ENCODE data around the gene SERPINA7. TPM values are rescaled to one million over a fixed set of nuclear protein-coding genes. Genes with fewer than 3 reads are reported as not detected.

Gene SERPINA7
- total RNA-seq, 2 experiments from 2014 or later: not detected

GRCh38 chrX:106042296-106042695, 3.8 kb upstream of the SERPINA7 start:
- CTCF ChIA-PET: no interaction called here

GRCh38 chrX:106040861-106041260, 2.3 kb upstream of the SERPINA7 start:
- Mint-ChIP-seq H3K27me3 (no peaks in the 10 kb centered on the region), H3K4me3 (no peak overlapping the region), H3K4me1 (ENCODE audit: low read depth) (no peaks in the 10 kb centered on the region), H3K36me3 (ENCODE audit: low read depth) (no peaks in the 10 kb centered on the region), H3K9me3 (no peaks in the 10 kb centered on the region), H3K27ac (no peak overlapping the region)
- Histone ChIP-seq H3K27me3 (ENCODE audit: control insufficient read depth in 1 of 2, insufficient read depth in 2 of 2, low read length in 2 of 2) (no peaks in the 10 kb centered on the region), H3K9me3 (ENCODE audit: control insufficient read depth in 1 of 2, insufficient read depth in 1 of 2, low read length in 2 of 2) (no peaks in the 10 kb centered on the region), H3K4me1 (ENCODE audit: insufficient read depth, low read length) (no peaks in the 10 kb centered on the region), H3K27ac (ENCODE audit: low read depth in 1 of 2, low read length in 2 of 2) (no peak overlapping the region), H3K36me3 (ENCODE audit: insufficient read depth, low read length) (no peaks in the 10 kb centered on the region), H3K4me3 (ENCODE audit: low read length) (no peak overlapping the region)
- TF ChIP-seq CTCF (IDR thresholded peaks at IDR 0.05): no peak
- DNase-seq (no peak), ATAC-seq (ENCODE audit: poor library complexity) (no peak)
- ChIA-PET POLR2A (no interaction called here), CTCF (no interaction called here)
- intact Hi-C loops (cut with DNase I, micrococcal nuclease): no loop called here

More at GRCh38 chrX:106042296-106042695, 3.8 kb upstream of the SERPINA7 start:
- Histone ChIP-seq H3K36me3 (ENCODE audit: insufficient read depth, low read length) (no peaks in the 10 kb centered on the region), H3K4me1 (ENCODE audit: insufficient read depth, low read length) (no peaks in the 10 kb centered on the region), H3K27me3 (ENCODE audit: control insufficient read depth in 1 of 2, insufficient read depth in 2 of 2, low read length in 2 of 2) (no peaks in the 10 kb centered on the region), H3K27ac (ENCODE audit: low read depth in 1 of 2, low read length in 2 of 2) (no peak overlapping the region), H3K4me3 (ENCODE audit: low read length) (no peak overlapping the region), H3K9me3 (ENCODE audit: control insufficient read depth in 1 of 2, insufficient read depth in 1 of 2, low read length in 2 of 2) (no peaks in the 10 kb centered on the region)
- Mint-ChIP-seq H3K4me3 (no peak overlapping the region), H3K27ac (no peak overlapping the region), H3K9me3 (no peaks in the 10 kb centered on the region), H3K4me1 (ENCODE audit: low read depth) (no peaks in the 10 kb centered on the region), H3K36me3 (ENCODE audit: low read depth) (no peaks in the 10 kb centered on the region), H3K27me3 (no peaks in the 10 kb centered on the region)
- intact Hi-C loops (cut with DNase I, micrococcal nuclease): no loop called here
- ATAC-seq (ENCODE audit: poor library complexity) (no peak), DNase-seq (no peak)
- no peak for TF ChIP-seq CTCF (IDR thresholded peaks at IDR 0.05)
- POLR2A ChIA-PET: no interaction called here

DNA sequence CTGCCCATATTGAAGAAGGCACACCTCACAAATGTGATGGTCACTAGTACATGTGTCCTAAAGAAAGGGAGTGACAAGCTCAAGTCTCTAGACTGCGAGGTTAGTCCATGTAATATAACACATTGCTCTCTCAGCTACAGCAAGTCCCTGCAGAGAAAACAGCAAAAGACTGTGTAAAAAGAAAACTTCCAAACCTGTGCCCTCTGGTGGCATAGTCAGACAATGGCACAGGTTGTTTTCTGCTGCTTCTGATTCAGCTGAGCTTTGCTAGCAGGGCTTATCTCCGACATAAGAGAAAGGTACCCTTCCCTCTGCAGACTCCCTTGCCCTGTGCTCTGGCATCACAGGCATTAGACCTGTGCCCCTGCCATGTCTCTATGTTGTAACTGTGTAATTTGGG, 1.4 kb upstream of the SERPINA7 start:
- no peak overlapping the region for H3K4me3 Mint-ChIP-seq
- POLR2A ChIA-PET: no interaction called here
- CTCF ChIA-PET: no interaction called here

More for the DNA sequence above, 1.4 kb upstream of the SERPINA7 start:
- Mint-ChIP-seq H3K36me3 (ENCODE audit: low read depth) (no peaks in the 10 kb centered on the region), H3K27me3 (no peaks in the 10 kb centered on the region), H3K4me1 (ENCODE audit: low read depth) (no peaks in the 10 kb centered on the region), H3K9me3 (no peaks in the 10 kb centered on the region), H3K27ac (no peak overlapping the region)
- H3K4me1 ChIP-seq (ENCODE audit: insufficient read depth, low read length): no peaks in the 10 kb centered on the region
- no peak for ATAC-seq (ENCODE audit: poor library complexity)
- no peaks in the 10 kb centered on the region for H3K36me3 ChIP-seq (ENCODE audit: insufficient read depth, low read length)
- H3K27ac ChIP-seq (ENCODE audit: low read depth in 1 of 2, low read length in 2 of 2): no peak overlapping the region
- no peak for TF ChIP-seq CTCF (IDR thresholded peaks at IDR 0.05)
- intact Hi-C loops (cut with DNase I, micrococcal nuclease): no loop called here
- H3K27me3 ChIP-seq (ENCODE audit: control insufficient read depth in 1 of 2, insufficient read depth in 2 of 2, low read length in 2 of 2): no peaks in the 10 kb centered on the region
- no peak for DNase-seq
- H3K9me3 ChIP-seq (ENCODE audit: control insufficient read depth in 1 of 2, insufficient read depth in 1 of 2, low read length in 2 of 2): no peaks in the 10 kb centered on the region
- no peak overlapping the region for H3K4me3 ChIP-seq (ENCODE audit: low read length)

Measured in CD4-positive, alpha-beta T cell (primary cell).